Measurements from ENCODE around the gene ERCC1.

The ERCC1 gene

DNA sequence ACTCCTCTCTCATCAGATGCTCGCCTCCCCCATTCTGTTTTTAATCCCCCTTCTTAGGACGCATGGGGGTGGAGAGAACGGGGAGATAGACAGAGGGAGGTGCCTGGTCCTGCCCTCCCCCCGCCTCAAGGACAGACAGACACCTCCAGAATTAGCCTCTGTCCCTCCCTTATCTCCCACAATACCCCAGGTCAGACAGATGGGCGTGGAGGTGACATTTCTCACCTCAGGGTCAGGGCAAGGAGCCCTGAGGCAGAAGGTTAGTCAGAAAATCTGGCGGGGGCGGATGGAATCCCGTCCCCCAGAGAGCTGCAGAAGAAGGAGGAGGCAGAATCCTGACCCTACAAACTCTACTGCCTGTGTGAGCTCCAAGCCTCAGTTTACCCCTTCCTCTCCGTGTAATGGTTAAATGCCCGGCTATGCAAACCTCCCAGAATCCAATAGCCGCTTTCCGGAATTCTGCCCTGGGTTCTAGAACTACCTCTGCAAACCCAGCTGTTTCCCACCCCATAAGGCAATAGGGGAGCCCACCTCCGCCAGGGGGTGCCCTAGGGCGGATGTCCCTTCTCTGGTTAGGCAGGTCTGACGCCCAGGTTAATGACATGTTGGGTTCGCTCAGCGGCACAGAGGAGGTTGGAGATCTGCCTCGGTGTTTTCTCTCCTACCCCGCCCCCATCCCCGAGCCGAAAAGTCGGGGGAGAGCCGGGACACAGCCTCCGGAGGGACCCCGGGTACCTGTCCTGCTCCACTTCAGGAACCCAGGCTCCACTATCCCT is 19.7 kb downstream of the ERCC1 start:
- DNase-seq (ENCODE audit: low spot score): peak; percentile 90
- TF ChIP-seq, protein P1, sequence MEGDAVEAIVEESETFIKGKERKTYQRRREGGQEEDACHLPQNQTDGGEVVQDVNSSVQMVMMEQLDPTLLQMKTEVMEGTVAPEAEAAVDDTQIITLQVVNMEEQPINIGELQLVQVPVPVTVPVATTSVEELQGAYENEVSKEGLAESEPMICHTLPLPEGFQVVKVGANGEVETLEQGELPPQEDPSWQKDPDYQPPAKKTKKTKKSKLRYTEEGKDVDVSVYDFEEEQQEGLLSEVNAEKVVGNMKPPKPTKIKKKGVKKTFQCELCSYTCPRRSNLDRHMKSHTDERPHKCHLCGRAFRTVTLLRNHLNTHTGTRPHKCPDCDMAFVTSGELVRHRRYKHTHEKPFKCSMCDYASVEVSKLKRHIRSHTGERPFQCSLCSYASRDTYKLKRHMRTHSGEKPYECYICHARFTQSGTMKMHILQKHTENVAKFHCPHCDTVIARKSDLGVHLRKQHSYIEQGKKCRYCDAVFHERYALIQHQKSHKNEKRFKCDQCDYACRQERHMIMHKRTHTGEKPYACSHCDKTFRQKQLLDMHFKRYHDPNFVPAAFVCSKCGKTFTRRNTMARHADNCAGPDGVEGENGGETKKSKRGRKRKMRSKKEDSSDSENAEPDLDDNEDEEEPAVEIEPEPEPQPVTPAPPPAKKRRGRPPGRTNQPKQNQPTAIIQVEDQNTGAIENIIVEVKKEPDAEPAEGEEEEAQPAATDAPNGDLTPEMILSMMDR (IDR thresholded peaks at IDR 0.05; ENCODE audit: extremely low read depth, missing control alignments): peak; percentile 72

DNA sequence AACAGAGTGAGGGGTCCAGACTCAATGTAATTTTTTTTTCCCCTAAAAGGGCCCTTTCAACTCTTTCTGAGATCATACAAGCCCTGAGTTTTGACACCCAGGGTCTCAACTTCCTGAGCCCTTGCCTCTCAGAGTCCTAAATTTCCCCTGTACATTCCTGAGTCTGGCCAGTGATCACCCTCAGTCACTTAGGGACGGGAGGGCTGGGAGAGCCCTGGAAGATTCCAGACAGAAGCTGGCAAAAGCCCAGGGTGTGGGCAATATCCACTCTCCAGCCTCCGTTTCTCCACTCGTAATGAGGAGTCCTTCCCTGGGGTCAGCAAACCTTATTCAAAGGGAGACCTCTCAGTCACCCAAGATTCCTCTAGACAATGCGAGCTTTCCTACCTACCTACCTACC is 20.4 kb downstream of the ERCC1 start:
- no peak for DNase-seq (ENCODE audit: low spot score)
- TF ChIP-seq, protein P1 (IDR thresholded peaks at IDR 0.05; ENCODE audit: extremely low read depth, missing control alignments): no peak

DNA sequence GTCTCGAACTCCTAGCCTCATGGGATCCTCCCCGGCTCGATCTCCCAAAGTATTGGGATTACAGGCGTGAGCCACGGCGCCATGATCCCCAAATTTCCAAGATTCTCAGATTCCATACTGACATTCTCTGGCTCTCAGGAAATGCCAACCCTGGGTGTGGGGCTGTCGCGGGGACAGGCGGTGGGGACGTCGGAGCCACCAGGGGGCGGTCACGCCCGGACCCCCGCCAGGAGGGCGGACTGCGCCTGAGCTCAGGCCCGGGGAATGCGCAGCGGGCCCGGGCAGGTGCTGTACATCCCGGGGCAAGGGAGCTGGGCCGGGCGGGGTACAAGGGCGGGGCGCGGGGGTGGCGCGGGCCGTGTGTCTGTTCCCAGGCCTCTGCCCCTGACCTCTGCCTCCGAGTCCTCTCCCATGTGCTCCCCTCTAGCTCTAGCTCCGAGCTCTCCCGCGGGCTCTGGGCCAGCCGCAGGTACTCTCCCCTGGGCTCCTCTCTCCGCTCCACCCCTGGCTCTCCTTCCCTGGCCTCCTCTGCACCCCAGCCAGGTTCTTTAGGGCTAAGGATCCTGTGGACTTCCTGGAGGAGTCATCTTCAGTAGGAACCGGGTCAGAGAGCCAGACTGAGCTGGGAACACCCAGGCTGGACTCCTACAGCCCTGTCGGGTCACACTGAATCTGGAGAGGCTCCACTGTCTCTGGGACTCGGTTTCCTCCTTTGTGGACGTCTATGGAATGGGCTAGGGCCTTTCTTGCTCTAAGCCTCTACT is 21.2 kb downstream of the ERCC1 start:
- peak; percentile 69 for DNase-seq (ENCODE audit: low spot score)
- TF ChIP-seq, protein P1 (IDR thresholded peaks at IDR 0.05; ENCODE audit: extremely low read depth, missing control alignments): peak; percentile 56

DNA sequence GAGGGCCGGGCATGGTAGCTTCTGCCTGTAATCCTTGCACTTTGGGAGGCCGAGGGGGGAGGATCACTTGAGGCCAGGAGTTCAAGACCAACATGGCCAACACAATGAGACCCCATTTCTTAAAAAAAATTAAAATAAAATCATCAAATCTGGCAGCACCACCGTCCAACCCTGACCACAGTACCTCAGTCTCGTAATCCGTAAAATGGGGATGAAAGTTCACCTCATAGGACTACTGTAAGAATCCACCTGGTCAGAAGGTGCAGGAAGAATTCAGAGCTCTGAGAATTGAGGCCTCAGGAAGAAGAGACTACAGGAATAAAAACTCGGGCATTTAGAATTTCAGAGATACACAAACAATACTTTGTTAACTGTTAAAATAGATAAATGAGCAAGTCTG is 21.9 kb downstream of the ERCC1 start:
- DNase-seq (ENCODE audit: low spot score): no peak
- TF ChIP-seq, protein P1 (IDR thresholded peaks at IDR 0.05; ENCODE audit: extremely low read depth, missing control alignments): no peak

DNA sequence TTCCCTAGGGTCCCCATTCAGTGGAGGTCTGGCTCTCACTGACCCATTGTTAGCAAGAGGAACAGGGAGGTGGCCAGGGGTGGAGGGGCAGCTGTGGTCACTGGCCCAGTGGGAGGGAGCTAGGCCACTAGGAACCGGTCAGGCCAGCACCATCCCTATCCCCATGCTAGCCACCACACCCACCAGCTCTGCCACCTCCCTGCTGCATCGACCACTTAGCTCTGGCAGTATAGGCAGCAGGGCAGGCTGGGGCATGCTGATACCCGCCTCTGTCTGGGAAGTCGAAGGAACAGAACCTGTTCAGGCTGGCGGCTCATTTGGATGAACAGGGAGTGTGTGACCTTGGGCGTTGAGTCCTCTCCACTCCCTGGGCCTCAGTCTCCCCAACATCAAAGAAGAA is 23.5 kb downstream of the ERCC1 start:
- no peak for DNase-seq (ENCODE audit: low spot score)

DNA sequence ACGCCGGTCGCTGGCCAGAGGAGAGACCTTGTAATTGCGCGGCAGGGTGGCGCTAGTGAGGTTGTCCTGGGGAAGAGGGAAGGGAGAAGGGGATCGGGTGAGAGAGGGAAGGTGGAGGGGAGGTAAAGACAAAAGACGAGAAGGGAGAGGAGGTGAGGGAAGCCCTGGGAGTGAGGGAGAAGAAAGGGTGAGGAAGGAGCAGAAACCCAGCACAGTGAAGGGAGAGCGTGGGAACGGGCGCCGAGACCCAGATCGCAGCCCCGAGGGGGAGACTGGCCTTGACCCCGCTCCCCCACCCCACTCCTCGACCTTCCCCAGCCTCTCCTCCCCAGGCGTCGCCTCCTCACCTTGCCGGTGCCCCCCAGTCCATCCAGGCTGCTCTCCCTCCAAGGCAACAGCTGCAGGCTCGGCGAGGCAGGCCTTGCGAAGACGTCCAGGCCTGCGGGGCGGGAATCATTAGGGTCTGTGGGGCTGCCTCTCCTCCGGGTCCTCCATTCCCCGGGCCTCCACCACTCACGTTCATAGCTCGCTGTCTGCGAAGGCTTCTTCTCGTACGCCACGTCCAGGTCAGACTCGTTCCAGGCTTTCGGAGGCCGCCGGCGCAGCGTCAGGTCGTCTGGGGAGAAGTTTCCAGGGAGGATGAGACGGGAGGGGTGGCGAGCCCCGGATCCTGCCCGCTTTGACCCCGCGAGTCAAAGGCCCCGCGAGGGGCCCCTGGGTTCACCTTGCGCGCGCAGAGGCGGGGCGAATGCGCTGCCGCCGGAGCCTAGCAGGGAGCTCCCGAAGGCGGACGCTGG is 27.7 kb downstream of the ERCC1 start:
- no peak for DNase-seq (ENCODE audit: low spot score)
- TF ChIP-seq, protein P1 (IDR thresholded peaks at IDR 0.05; ENCODE audit: extremely low read depth, missing control alignments): no peak

More for the DNA sequence above, 23.5 kb downstream of the ERCC1 start:
- TF ChIP-seq, protein P1 (IDR thresholded peaks at IDR 0.05; ENCODE audit: extremely low read depth, missing control alignments): no peak
